ENCODE data around the gene FHL2. TPM values are rescaled to one million over a fixed set of nuclear protein-coding genes. Genes with fewer than 3 reads are reported as not detected.

FHL2 gene
- total and polyA plus RNA-seq, 9 of the 15 experiments (the other 6 are each of a cell fraction or from before 2014, with no cell fraction given), result 7.5 to 33.1 (median 23.9) TPM

DNA sequence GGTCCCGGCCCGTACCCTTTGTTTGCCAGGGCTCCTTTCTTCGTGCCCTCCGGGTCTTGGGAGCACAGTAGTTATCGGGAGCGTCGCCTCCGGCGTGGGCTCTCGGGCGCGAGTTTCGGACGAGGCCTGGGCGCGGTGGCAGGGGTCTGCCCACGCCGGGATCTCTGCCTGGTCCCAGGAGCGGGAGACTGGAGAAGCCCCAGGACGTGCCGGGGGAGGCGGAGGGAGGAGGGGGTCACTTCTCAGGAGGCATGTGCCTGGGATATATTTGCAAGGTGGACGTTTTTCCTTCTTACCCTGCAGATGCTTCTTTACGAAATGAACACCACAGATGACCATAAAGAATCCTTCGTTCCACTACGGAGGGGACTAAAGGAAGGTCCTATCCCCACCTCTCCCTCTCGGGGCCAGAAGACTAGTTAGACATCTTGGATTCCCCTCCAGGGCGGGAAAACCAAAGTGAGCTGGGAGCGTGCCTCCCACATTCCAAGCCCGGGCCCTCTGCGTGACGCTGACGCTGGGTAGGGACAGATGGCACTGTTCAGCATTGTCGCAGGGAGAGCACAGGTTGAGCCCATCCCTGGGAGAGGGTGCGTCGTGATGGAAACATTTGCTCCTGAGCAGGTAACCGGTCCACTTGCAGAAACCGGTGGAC is 483 bp upstream of the FHL2 start (continued):
- peak; percentile 92 for TF ChIP-seq ZNF316 (IDR thresholded peaks at IDR 0.05)
- TF ChIP-seq ZNF699 (CRISPR knock-in tag; IDR thresholded peaks at IDR 0.05; ENCODE audit: insufficient replicate concordance), result no peak
- TF ChIP-seq FOXA3 (CRISPR knock-in tag; conservative IDR thresholded peaks at IDR 0.05 in 1 of 2, IDR thresholded peaks at IDR 0.05 in 1 of 2), result no peak
- TF ChIP-seq ARHGAP35 (IDR thresholded peaks at IDR 0.05; ENCODE audit: partially characterized antibody), result no peak
- TF ChIP-seq NELFE (IDR thresholded peaks at IDR 0.05; ENCODE audit: insufficient read depth, insufficient read length), result no peak
- peak; percentile 12 for TF ChIP-seq HNRNPLL (IDR thresholded peaks at IDR 0.05; ENCODE audit: low read depth, low read length, poor library complexity, severe bottlenecking)
- TF ChIP-seq, protein P1, sequence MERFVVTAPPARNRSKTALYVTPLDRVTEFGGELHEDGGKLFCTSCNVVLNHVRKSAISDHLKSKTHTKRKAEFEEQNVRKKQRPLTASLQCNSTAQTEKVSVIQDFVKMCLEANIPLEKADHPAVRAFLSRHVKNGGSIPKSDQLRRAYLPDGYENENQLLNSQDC (CRISPR knock-in tag; IDR thresholded peaks at IDR 0.05), result no peak
- TF ChIP-seq ZBTB17 (CRISPR knock-in tag; IDR thresholded peaks at IDR 0.05), result 0 out of 2 replicates have a peak, but pooled peaks have one; percentile 59
- peak; percentile 81 for TF ChIP-seq ZFX (CRISPR knock-in tag; IDR thresholded peaks at IDR 0.05)
- TF ChIP-seq GABPA (tag; conservative IDR thresholded peaks at IDR 0.05; ENCODE audit: low read depth), result no peak
- no peak for TF ChIP-seq ZC3H11A (IDR thresholded peaks at IDR 0.05; ENCODE audit: low read depth, low read length)
- no peak for TF ChIP-seq SMARCA4 (IDR thresholded peaks at IDR 0.05)
- TF ChIP-seq MCM2 (IDR thresholded peaks at IDR 0.05; ENCODE audit: low read depth), result no peak
- no peak for TF ChIP-seq XRCC5 (IDR thresholded peaks at IDR 0.05; ENCODE audit: low read depth, low read length)
- no peak for TF ChIP-seq HEY1 (CRISPR knock-in tag; IDR thresholded peaks at IDR 0.05; ENCODE audit: borderline replicate concordance)
- TF ChIP-seq, protein P2, sequence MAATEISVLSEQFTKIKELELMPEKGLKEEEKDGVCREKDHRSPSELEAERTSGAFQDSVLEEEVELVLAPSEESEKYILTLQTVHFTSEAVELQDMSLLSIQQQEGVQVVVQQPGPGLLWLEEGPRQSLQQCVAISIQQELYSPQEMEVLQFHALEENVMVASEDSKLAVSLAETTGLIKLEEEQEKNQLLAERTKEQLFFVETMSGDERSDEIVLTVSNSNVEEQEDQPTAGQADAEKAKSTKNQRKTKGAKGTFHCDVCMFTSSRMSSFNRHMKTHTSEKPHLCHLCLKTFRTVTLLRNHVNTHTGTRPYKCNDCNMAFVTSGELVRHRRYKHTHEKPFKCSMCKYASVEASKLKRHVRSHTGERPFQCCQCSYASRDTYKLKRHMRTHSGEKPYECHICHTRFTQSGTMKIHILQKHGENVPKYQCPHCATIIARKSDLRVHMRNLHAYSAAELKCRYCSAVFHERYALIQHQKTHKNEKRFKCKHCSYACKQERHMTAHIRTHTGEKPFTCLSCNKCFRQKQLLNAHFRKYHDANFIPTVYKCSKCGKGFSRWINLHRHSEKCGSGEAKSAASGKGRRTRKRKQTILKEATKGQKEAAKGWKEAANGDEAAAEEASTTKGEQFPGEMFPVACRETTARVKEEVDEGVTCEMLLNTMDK (IDR thresholded peaks at IDR 0.05; ENCODE audit: borderline replicate concordance, insufficient read depth, low read depth, low read length, poor library complexity, severe bottlenecking), result no peak
- TF ChIP-seq, protein P3, sequence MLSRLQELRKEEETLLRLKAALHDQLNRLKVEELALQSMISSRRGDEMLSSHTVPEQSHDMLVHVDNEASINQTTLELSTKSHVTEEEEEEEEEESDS (CRISPR knock-in tag; IDR thresholded peaks at IDR 0.05), result no peak
- TF ChIP-seq MXI1 (IDR thresholded peaks at IDR 0.05; ENCODE audit: low read depth, low read length), result no peak
- TF ChIP-seq, protein P4, sequence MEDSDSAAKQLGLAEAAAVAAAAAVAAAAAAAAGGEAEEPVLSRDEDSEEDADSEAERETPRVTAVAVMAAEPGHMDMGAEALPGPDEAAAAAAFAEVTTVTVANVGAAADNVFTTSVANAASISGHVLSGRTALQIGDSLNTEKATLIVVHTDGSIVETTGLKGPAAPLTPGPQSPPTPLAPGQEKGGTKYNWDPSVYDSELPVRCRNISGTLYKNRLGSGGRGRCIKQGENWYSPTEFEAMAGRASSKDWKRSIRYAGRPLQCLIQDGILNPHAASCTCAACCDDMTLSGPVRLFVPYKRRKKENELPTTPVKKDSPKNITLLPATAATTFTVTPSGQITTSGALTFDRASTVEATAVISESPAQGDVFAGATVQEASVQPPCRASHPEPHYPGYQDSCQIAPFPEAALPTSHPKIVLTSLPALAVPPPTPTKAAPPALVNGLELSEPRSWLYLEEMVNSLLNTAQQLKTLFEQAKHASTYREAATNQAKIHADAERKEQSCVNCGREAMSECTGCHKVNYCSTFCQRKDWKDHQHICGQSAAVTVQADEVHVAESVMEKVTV (CRISPR knock-in tag; IDR thresholded peaks at IDR 0.05), result no peak
- peak; percentile 76; the same call in 1 of the 2 replicates for TF ChIP-seq DMBX1 (CRISPR knock-in tag; IDR thresholded peaks at IDR 0.05; ENCODE audit: borderline replicate concordance)
- no peak for TF ChIP-seq ZKSCAN3 (CRISPR knock-in tag; IDR thresholded peaks at IDR 0.05)
- TF ChIP-seq, protein P5, sequence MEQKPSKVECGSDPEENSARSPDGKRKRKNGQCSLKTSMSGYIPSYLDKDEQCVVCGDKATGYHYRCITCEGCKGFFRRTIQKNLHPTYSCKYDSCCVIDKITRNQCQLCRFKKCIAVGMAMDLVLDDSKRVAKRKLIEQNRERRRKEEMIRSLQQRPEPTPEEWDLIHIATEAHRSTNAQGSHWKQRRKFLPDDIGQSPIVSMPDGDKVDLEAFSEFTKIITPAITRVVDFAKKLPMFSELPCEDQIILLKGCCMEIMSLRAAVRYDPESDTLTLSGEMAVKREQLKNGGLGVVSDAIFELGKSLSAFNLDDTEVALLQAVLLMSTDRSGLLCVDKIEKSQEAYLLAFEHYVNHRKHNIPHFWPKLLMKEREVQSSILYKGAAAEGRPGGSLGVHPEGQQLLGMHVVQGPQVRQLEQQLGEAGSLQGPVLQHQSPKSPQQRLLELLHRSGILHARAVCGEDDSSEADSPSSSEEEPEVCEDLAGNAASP (IDR thresholded peaks at IDR 0.05), result no peak
